Activated CD4-positive, alpha-beta T cell treated with anti-CD3 and anti-CD28 coated beads, Interleukin-2, amount 10 ng/mL, durations not matched to agents 7 days and 5 days (primary cell): Measurements from ENCODE around the gene ATG13. TPM values are rescaled to one million over a fixed set of nuclear protein-coding genes. Genes with fewer than 3 reads are reported as not detected.
A peak's percentile ranks its signal among the peaks of the same experiment; 100 is the strongest.

Source experiments
- CTCF ChIA-PET: fragments of 350-600 bp; sonication (Branson Sonifier 250); formaldehyde crosslinking; loops from one replicate; lab custom pipeline; 2021; ENCODE audit warnings: antibody characterized with exemption; lab: Charles Lee
- POLR2A ChIA-PET: fragments of 350-600 bp; sonication (Branson Sonifier 250); formaldehyde crosslinking; loops from one replicate; lab custom pipeline; 2021; ENCODE audit warnings: antibody characterized with exemption; lab: Charles Lee
- DNase-seq: peaks from one replicate; pipeline ENCODE4 v3.0.0-alpha.2; 2020
- H3K27ac Mint-ChIP-seq: one replicate; pipeline ENCODE4 v1.8.0; 2021; ENCODE audit warnings: mild to moderate bottlenecking, moderate library complexity, mixed read lengths
- H3K27me3 Mint-ChIP-seq: one replicate; pipeline ENCODE4 v1.8.0; 2021; ENCODE audit warnings: mixed read lengths
- H3K36me3 Mint-ChIP-seq: one replicate; pipeline ENCODE4 v1.8.0; 2021; ENCODE audit warnings: low read depth, mixed read lengths
- H3K4me1 Mint-ChIP-seq: one replicate; pipeline ENCODE4 v1.8.0; 2021; ENCODE audit warnings: mixed read lengths
- H3K4me3 Mint-ChIP-seq: one replicate; pipeline ENCODE4 v1.8.0; 2021; ENCODE audit warnings: mild to moderate bottlenecking, moderate library complexity, mixed read lengths
- H3K9me3 Mint-ChIP-seq: one replicate; pipeline ENCODE4 v1.8.0; 2021; ENCODE audit warnings: mixed read lengths
- total RNA-seq, 2 experiments: library from RNA; stranded (reverse); gene quantifications; one replicate each; pipeline ENCODE4 v1.2.3, GENCODE V29; 2021

ATG13 gene
- total RNA-seq, 2 experiments from 2014 or later: 56.8 to 62.1 TPM

DNA sequence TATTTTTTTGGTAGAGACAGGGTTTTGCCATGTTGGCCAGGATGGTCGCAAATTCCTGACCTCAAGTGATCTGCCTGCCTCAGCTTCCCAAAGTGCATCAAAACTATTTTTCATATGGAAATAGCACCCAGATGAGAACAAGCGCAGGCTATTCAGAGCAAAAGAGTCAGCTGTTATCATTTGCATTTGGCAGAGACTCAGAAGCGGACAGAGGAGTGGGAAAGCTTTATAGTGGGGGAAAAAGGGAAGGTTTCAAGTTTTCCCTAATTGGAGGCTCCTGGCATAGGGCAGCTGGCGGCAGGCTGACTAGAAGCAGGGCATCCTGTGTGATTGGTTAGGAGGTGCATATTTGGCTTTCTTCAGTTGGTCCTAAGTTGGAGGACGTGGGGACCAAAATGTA, 20.2 kb downstream of the ATG13 start:
- no peak for DNase-seq
- no peaks in the 10 kb centered on the region for H3K27me3 Mint-ChIP-seq
- H3K4me1 Mint-ChIP-seq: peaks cover 14% of the 10 kb centered on the region
- H3K9me3 Mint-ChIP-seq: peaks cover 8% of the 10 kb centered on the region
- POLR2A ChIA-PET: no interaction called here
- H3K36me3 Mint-ChIP-seq: peaks cover 27% of the 10 kb centered on the region
- H3K27ac Mint-ChIP-seq: no peak overlapping the region
- H3K4me3 Mint-ChIP-seq: no peak overlapping the region
- CTCF ChIA-PET: interaction anchor here (0.8 kb wide), 1 partner anchor 9 kb away, joined by 3 read pairs; no protein-coding TSS in a partner anchor

DNA sequence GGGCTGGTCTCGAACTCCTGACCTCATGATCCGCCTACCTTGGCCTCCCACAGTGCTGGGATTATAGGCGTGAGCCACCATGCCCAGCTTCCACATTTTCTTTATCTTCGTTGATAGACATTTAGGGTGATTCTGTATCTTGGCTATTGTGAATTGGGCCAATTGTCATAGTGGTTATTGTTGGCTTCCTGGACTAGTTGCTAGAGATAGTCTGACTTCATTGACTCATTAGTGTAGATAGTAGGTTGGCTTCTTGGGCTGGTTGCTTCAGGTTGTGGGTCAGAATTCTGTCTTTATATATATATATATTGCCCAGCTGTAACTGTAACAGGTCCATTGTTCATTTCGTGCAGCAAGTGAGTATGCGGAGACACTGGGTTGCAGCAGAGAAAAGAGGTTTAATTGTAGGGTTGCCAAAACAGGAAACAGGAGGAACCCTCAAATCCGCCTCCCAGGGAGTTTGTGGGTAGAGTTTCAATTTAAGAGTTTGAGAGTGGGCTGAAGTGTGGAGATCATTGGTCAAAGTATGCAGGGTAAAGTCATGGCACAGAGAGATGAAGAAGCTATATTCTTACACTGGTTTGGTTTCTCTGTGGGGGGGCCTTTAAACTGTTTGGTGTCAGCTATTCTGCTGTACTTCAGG, 22.0 kb downstream of the ATG13 start:
- CTCF ChIA-PET: interaction anchor here (0.6 to 1.3 kb wide), 2 partner anchors 11 to 35 kb away, joined by 3 read pairs; no protein-coding TSS in a partner anchor
- no peak overlapping the region for H3K4me3 Mint-ChIP-seq
- H3K27ac Mint-ChIP-seq: peak overlapping the region; percentile 32
- POLR2A ChIA-PET: no interaction called here
- H3K9me3 Mint-ChIP-seq: peaks cover 9% of the 10 kb centered on the region
- H3K4me1 Mint-ChIP-seq: peaks cover 15% of the 10 kb centered on the region
- DNase-seq: no peak
- H3K36me3 Mint-ChIP-seq: peaks cover 35% of the 10 kb centered on the region
- no peaks in the 10 kb centered on the region for H3K27me3 Mint-ChIP-seq

DNA sequence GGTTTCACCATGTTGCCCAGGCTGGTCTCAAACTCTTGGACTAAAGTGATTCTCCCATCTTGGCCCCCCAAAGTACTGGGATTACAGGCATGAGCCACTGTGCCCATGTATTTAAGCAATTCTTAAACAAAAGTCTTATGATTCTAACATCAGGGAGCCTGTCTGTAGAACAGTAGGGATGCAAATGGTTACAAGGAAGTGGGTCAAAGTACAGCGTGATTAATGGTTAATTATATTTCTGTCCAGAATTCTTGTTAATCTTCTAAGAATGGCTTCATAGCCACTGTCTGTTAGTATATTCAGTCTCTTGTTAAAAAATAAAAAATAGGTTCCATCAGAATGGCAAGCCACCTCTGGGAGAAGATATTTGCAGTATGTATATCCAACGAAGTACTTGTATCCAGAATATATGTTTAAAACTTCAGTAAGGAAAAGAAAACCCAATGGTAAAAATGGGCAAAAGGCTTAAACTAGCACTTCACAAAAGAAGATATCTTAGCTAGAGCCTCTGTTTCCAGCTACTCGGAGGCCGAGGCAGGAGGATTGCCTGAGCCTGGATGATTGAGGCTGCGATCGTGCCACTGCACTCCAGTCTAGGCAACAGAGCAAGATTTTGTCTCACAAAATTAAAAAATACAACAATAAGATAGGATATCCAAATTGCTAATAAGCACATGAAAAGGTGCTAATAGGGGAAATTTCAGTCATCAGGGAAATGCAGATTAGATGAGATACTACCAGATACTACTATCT, 22.9 kb downstream of the ATG13 start:
- peaks cover 35% of the 10 kb centered on the region for H3K36me3 Mint-ChIP-seq
- H3K4me1 Mint-ChIP-seq: peaks cover 15% of the 10 kb centered on the region
- peaks cover 9% of the 10 kb centered on the region for H3K9me3 Mint-ChIP-seq
- CTCF ChIA-PET: interaction anchor here (0.6 to 1.3 kb wide), 2 partner anchors 11 to 34 kb away, joined by 3 read pairs; no protein-coding TSS in a partner anchor
- H3K27me3 Mint-ChIP-seq: no peaks in the 10 kb centered on the region
- no peak for DNase-seq
- H3K4me3 Mint-ChIP-seq: no peak overlapping the region
- H3K27ac Mint-ChIP-seq: peak overlapping the region; percentile 13
- POLR2A ChIA-PET: no interaction called here

- Mint-ChIP-seq H3K27me3 (no peaks in the 10 kb centered on the region), H3K4me1 (peaks cover 15% of the 10 kb centered on the region), H3K27ac (no peak overlapping the region), H3K4me3 (no peak overlapping the region), H3K9me3 (peaks cover 9% of the 10 kb centered on the region), H3K36me3 (peaks cover 42% of the 10 kb centered on the region)
- POLR2A ChIA-PET: interaction anchor here (0.7 kb wide), 1 partner anchor 250 kb away, joined by 6 read pairs; the partner anchor contains the start of gene CHRM4
- DNase-seq: no peak
- CTCF ChIA-PET: no interaction called here
These were observed 24.3 kb downstream of the ATG13 start for GRCh38 chr11:46641639-46642038.

DNA sequence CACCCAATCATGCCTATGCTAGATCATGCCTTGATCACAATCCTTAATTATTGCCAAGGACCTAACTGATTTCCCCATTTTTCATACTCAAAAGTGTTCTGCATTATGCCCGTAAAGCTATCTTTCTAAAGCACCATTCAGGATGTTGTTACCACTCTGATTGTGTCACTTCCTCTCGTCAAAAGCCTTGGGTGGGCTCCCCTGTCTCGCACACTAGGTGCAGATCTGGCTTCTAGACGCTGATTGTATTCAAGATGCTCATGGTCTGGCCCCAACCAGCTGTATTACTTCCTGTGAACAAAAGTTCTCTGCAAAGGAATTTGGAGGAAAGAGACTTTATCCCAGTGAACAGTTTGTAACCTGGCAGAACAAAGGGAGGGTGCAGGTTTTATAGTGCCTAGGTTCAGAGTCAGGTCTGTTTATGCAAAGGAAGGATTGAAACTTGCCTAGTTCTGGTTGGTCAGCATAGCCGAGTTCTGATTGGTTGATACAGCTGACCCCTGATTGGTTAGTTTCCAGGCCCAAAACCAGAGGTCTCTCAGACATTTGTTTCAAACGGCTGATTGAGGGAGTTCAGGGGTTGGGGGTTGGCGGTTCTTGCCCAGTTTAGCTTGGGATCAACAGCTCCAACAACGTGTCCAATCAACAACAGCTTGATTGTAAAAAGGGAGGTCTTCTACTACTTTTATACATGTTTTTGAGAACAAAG, 25.4 kb downstream of the ATG13 start:
- peaks cover 15% of the 10 kb centered on the region for H3K4me1 Mint-ChIP-seq
- no peaks in the 10 kb centered on the region for H3K27me3 Mint-ChIP-seq
- ChIA-PET CTCF (interaction anchor here (1.0 to 1.1 kb wide), 2 partner anchors 9 to 51 kb away, joined by 4 read pairs; no protein-coding TSS in a partner anchor), POLR2A (interaction anchor here (0.6 kb wide), 1 partner anchor 896 kb away, joined by 4 read pairs; no protein-coding TSS in a partner anchor)
- H3K4me3 Mint-ChIP-seq: no peak overlapping the region
- no peak overlapping the region for H3K27ac Mint-ChIP-seq
- no peak for DNase-seq
- H3K9me3 Mint-ChIP-seq: peaks cover 9% of the 10 kb centered on the region
- peaks cover 39% of the 10 kb centered on the region for H3K36me3 Mint-ChIP-seq

DNA sequence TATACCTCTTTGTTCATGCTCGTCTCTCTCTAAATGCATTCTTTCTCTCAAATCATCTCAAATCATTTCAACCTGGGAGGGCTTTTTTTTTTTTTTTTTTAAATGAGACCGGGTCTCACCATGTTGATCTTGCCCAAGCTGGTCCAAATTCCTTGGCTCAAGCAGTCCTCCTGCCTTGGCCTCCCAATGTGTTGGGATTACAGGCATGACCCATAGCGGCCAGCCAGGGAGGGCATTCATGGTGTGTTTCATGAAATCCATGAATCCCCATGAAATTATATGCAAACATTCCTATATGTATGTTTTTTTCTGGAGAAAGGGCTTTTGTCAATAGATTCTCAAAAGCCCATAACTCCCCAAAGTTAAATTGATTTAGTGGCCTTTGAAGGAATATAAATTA, 26.2 kb downstream of the ATG13 start:
- ChIA-PET CTCF (interaction anchor here (1.0 to 1.1 kb wide), 3 partner anchors 10 to 250 kb away, joined by 3 to 4 read pairs (median 4); no protein-coding TSS in a partner anchor), POLR2A (interaction anchor here (0.6 kb wide), 1 partner anchor 158 kb away, joined by 3 read pairs; no protein-coding TSS in a partner anchor)
- Mint-ChIP-seq H3K27ac (no peak overlapping the region), H3K36me3 (peaks cover 37% of the 10 kb centered on the region), H3K27me3 (no peaks in the 10 kb centered on the region), H3K4me1 (peaks cover 12% of the 10 kb centered on the region), H3K4me3 (no peak overlapping the region), H3K9me3 (peaks cover 8% of the 10 kb centered on the region)
- DNase-seq: no peak

- ChIA-PET CTCF (interaction anchor here (0.8 to 1.4 kb wide), 4 partner anchors 26 to 249 kb away, joined by 3 to 4 read pairs (median 3); no protein-coding TSS in a partner anchor), POLR2A (interaction anchor here (0.6 kb wide), 1 partner anchor 158 kb away, joined by 3 read pairs; no protein-coding TSS in a partner anchor)
- Mint-ChIP-seq H3K27ac (no peak overlapping the region), H3K4me3 (no peak overlapping the region), H3K9me3 (peaks cover 8% of the 10 kb centered on the region), H3K27me3 (no peaks in the 10 kb centered on the region), H3K4me1 (peaks cover 12% of the 10 kb centered on the region), H3K36me3 (peaks cover 34% of the 10 kb centered on the region)
- no peak for DNase-seq
These were observed 26.6 kb downstream of the ATG13 start for GRCh38 chr11:46643986-46644385.

DNA sequence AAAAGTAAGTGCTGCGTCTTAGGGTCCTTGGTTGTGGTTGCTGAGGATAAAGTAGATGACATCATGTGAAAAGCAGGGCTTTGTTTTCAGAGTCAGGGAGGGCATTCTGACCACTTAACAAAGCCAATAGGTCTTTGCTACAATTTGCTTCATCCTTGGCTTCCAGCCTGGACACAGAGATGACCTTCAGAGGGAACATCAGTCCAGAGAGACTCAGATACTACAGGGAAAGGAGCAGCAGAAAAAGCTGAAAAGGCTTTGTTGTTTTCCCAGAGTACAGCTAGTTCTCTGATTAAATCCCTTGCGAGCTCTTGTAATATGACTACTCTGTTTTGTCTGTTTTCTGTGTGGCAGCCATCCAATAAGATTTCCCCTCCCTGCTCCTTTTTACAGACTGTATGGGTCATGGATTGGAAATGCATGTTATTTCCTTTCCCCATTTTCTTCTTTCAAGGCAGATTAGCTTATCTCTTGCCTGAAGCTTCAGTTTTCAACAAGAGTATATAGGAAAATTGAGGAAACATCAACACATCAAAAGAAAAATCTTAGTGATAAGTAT, 31.9 kb downstream of the ATG13 start:
- no peaks in the 10 kb centered on the region for H3K27me3 Mint-ChIP-seq
- no peak for DNase-seq
- CTCF ChIA-PET: no interaction called here
- POLR2A ChIA-PET: no interaction called here
- H3K27ac Mint-ChIP-seq: no peak overlapping the region
- H3K4me1 Mint-ChIP-seq: no peaks in the 10 kb centered on the region
- no peaks in the 10 kb centered on the region for H3K9me3 Mint-ChIP-seq
- H3K36me3 Mint-ChIP-seq: peaks cover 22% of the 10 kb centered on the region
- H3K4me3 Mint-ChIP-seq: no peak overlapping the region

DNA sequence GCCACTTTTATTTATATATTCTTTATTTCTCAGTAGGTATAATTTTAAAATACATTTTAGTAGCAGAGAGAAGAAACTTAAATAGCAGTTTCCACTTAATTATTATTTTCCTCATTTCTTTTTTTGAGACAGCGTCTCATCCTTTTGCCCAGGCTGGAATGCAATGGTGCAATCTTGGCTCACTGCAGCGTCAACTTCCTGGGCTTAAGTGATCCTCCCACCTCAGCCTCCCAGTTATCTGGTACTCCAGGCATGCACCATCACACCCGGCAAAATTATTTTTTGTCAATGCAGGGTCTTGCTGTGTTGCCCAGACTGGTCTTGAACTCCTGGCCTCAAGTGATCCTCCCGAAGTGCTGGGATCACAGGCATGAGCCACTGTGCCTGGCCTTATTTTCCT, 38.3 kb downstream of the ATG13 start:
- Mint-ChIP-seq H3K4me1 (peaks cover 2% of the 10 kb centered on the region), H3K36me3 (peaks cover 37% of the 10 kb centered on the region), H3K9me3 (no peaks in the 10 kb centered on the region), H3K27ac (no peak overlapping the region), H3K27me3 (no peaks in the 10 kb centered on the region), H3K4me3 (no peak overlapping the region)
- POLR2A ChIA-PET: no interaction called here
- no peak for DNase-seq
- CTCF ChIA-PET: interaction anchor here (0.6 kb wide), 1 partner anchor 316 kb away, joined by 3 read pairs; no protein-coding TSS in a partner anchor

DNA sequence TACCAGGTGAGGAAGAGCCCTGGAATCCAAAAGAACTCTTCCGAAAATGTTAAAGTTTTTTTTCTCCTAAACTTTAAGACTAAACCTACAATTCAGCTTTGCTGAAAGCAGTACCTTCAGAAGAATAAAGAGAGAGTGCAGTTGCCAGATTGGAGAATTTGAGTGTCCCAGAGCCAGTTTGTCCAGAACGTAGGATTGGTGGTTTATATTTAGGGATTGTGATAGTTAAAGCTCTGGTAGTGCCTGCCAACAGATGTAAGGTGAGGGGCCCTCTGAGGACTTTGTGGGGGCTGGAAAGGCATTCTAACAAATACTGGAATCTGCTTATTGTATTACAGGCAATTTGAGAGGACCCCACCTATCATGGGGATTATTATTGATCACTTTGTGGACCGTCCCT, 39.8 kb downstream of the ATG13 start:
- H3K4me1 Mint-ChIP-seq: peaks cover 2% of the 10 kb centered on the region
- ChIA-PET CTCF (interaction anchor here (0.6 to 1.1 kb wide), 3 partner anchors 11 to 109 kb away, joined by 3 to 4 read pairs (median 3); no protein-coding TSS in a partner anchor), POLR2A (no interaction called here)
- DNase-seq: no peak
- H3K27me3 Mint-ChIP-seq: no peaks in the 10 kb centered on the region
- H3K4me3 Mint-ChIP-seq: no peak overlapping the region
- no peak overlapping the region for H3K27ac Mint-ChIP-seq
- H3K36me3 Mint-ChIP-seq: peaks cover 37% of the 10 kb centered on the region
- no peaks in the 10 kb centered on the region for H3K9me3 Mint-ChIP-seq

- no peaks in the 10 kb centered on the region for H3K27me3 Mint-ChIP-seq
- no peak for DNase-seq
- no peaks in the 10 kb centered on the region for H3K9me3 Mint-ChIP-seq
- ChIA-PET CTCF (no interaction called here), POLR2A (no interaction called here)
- H3K27ac Mint-ChIP-seq: no peak overlapping the region
- H3K36me3 Mint-ChIP-seq: peaks cover 34% of the 10 kb centered on the region
- H3K4me3 Mint-ChIP-seq: no peak overlapping the region
- H3K4me1 Mint-ChIP-seq: peaks cover 5% of the 10 kb centered on the region
These were observed 40.9 kb downstream of the ATG13 start for GRCh38 chr11:46658259-46658658.

DNA sequence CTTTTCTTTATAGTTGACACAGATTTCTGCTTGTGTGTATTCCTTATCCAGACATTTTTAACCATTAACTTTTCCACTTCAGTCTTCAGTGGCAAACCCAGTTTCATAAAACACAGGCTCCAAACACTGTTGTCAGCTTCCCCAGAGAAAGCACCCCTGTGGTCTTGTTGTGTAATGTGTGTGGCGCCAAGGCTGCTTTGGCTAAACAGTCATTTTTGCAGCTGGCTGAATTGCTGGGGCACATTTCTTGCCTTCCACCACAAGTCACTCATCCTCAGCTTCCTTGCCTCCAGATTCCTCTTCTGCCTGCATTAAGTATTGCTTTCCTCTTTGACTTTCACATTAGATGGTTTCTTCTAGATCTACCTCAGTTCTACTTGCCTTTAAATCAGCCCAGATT, 42.6 kb downstream of the ATG13 start:
- Mint-ChIP-seq H3K27me3 (no peaks in the 10 kb centered on the region), H3K4me1 (peaks cover 11% of the 10 kb centered on the region), H3K9me3 (no peaks in the 10 kb centered on the region), H3K36me3 (peaks cover 45% of the 10 kb centered on the region), H3K4me3 (no peak overlapping the region), H3K27ac (no peak overlapping the region)
- CTCF ChIA-PET: interaction anchor here (0.8 to 3.7 kb wide), 3 partner anchors 11 to 167 kb away, joined by 3 to 14 read pairs (median 3); no protein-coding TSS in a partner anchor
- POLR2A ChIA-PET: no interaction called here
- DNase-seq: no peak
